Natural killer cell (primary cell): ENCODE measurements around the gene NFAT5. TPM values are rescaled to one million over a fixed set of nuclear protein-coding genes. Genes with fewer than 3 reads are reported as not detected.

Experiments
- ATAC-seq, 3 donors: fragments of 150-1000 bp in 2 of 3; fragments of 200-7000 bp in 1 of 3; cut with Tn5 transposase; 1 replicate in 1 of 3; 2 replicates in 2 of 3; pipeline ENCODE4 v1.10.0; 2021; ENCODE audit warnings: mild to moderate bottlenecking in 2 of 3, moderate library complexity in 2 of 3
- DNase-seq, 2 donors: peaks; one replicate each; pipeline versions ENCODE4 v3.0.0 to v3.0.0-alpha.2; 2013 to 2021; ENCODE audit warnings: mixed read lengths in 1 of 2
- H3K27ac ChIP-seq: one replicate; pipeline ENCODE4 v1.5.1; 2013; ENCODE audit warnings: mild to moderate bottlenecking, low read length
- H3K27me3 ChIP-seq: one replicate; pipeline ENCODE4 v1.6.1; 2013; ENCODE audit warnings: low read length; ENCODE audit not compliant: control insufficient read depth, insufficient read depth
- H3K36me3 ChIP-seq: one replicate; pipeline ENCODE4 v1.6.1; 2013; ENCODE audit warnings: low read length; ENCODE audit not compliant: control insufficient read depth, insufficient read depth
- H3K4me1 ChIP-seq: one replicate; pipeline ENCODE4 v1.6.1; 2013; ENCODE audit warnings: low read length; ENCODE audit not compliant: control insufficient read depth, insufficient read depth
- H3K4me3 ChIP-seq: one replicate; pipeline ENCODE4 v1.5.1; 2013; ENCODE audit warnings: low read length
- H3K9me3 ChIP-seq: one replicate; pipeline ENCODE4 v1.6.1; 2013; ENCODE audit warnings: low read length; ENCODE audit not compliant: control insufficient read depth, insufficient read depth
- H3K27ac Mint-ChIP-seq, 2 donors: one replicate each; pipeline ENCODE4 v1.8.0; 2022; ENCODE audit warnings: mild to moderate bottlenecking in 2 of 2, mixed read lengths in 2 of 2, moderate library complexity in 1 of 2
- H3K27me3 Mint-ChIP-seq, 2 donors: one replicate each; pipeline ENCODE4 v1.8.0; 2022; ENCODE audit warnings: low read depth in 2 of 2, mixed read lengths in 2 of 2
- H3K36me3 Mint-ChIP-seq: one replicate; pipeline ENCODE4 v1.8.0; 2022; ENCODE audit warnings: mixed read lengths
- H3K4me1 Mint-ChIP-seq, 2 donors: one replicate each; pipeline ENCODE4 v1.8.0; 2022; ENCODE audit warnings: mixed read lengths in 2 of 2
- H3K4me3 Mint-ChIP-seq: one replicate; pipeline ENCODE4 v1.8.0; 2022; ENCODE audit warnings: mild to moderate bottlenecking, moderate library complexity, mixed read lengths
- H3K9me3 Mint-ChIP-seq, 2 donors: one replicate each; pipeline ENCODE4 v1.8.0; 2022; ENCODE audit warnings: mixed read lengths in 2 of 2
- WGBS: methylation state at CpG from one replicate; pipeline ENCODE4 v1.1.7; 2013; ENCODE audit warnings: missing lambda C conversion rate; ENCODE audit not compliant: insufficient coverage; 5-methylcytosine and 5-hydroxymethylcytosine counted together
- intact Hi-C: fragments of 100-400 bp; cut with micrococcal nuclease; formaldehyde crosslinking; loops from one replicate; pipeline ENCODE4 v1.14.2; 2022
- total RNA-seq, 4 donors: library from RNA; stranded (reverse); fragments of 120-200 nt in 1 of 4; gene quantifications; one replicate each; pipeline versions ENCODE4 v1.2.3 to v1.2.4, GENCODE V29; 2013 to 2022
- TF ChIP-seq, protein P1 (sequence below): fragments of 200-600 bp; IDR thresholded peaks from one replicate; pipeline ENCODE4 v1.8.0; 2022; ENCODE audit warnings: antibody characterized with exemption

NFAT5 gene
- total RNA-seq, 3 donors from 2014 or later (not counting 1 experiment from before 2014, with no cell fraction given): 70.0 to 73.6 (median 70.6) TPM

DNA sequence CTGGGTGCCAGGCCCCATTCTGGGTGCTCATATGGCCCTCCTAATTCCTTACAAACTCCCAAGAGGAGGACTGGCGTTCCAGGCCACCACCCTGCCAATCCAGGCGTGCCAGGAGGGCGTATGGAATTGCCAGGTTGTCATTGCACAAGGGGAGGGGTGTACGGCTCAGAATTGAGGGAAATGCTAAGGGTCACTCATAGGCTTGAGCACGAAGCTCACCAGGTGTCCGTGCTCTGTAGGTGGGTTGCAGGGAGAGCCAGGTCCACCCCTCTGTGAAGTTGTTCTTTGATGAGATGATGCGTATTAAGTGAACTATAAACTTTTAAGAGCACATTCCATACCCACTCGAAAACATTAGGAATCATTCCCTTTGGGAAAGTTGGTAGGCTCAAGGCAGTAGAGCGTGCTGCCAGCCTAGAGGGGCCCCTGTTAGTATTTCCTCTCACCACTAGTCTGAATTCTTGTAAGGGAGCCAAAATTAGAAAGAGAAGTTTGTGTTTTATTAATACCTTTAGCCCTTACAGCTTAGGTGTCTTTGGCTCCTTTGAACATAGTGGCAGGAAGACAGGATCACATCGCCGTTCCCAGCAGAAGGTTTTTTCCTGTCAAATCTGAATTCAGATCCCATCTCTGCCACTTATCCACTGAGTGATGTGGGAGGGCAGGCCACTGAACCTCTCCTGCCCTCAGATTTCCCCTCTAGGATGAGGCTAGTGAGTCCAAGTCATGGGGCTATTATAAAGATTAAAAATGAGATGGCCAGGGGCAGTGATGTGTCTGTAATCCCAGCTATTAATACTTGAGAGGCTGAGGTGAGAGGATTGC, 38.7 kb upstream of the NFAT5 start:
- ATAC-seq (no peak), DNase-seq (no peak)
- no peaks in the 10 kb centered on the region for H3K27me3 ChIP-seq
- Mint-ChIP-seq H3K9me3 (no peaks in the 10 kb centered on the region), H3K4me3 (no peak overlapping the region), H3K36me3 (no peaks in the 10 kb centered on the region), H3K27ac (no peak overlapping the region), H3K4me1 (peaks cover 12 to 14% of the 10 kb centered on the region in 2 donors), H3K27me3 (no peaks in the 10 kb centered on the region)
- intact Hi-C loops: no loop called here
- no peak overlapping the region for H3K27ac ChIP-seq
- no peaks in the 10 kb centered on the region for H3K9me3 ChIP-seq
- TF ChIP-seq, protein P1, sequence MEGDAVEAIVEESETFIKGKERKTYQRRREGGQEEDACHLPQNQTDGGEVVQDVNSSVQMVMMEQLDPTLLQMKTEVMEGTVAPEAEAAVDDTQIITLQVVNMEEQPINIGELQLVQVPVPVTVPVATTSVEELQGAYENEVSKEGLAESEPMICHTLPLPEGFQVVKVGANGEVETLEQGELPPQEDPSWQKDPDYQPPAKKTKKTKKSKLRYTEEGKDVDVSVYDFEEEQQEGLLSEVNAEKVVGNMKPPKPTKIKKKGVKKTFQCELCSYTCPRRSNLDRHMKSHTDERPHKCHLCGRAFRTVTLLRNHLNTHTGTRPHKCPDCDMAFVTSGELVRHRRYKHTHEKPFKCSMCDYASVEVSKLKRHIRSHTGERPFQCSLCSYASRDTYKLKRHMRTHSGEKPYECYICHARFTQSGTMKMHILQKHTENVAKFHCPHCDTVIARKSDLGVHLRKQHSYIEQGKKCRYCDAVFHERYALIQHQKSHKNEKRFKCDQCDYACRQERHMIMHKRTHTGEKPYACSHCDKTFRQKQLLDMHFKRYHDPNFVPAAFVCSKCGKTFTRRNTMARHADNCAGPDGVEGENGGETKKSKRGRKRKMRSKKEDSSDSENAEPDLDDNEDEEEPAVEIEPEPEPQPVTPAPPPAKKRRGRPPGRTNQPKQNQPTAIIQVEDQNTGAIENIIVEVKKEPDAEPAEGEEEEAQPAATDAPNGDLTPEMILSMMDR: no peak
- no peaks in the 10 kb centered on the region for H3K36me3 ChIP-seq
- 100% methylated on average over 6 of the region's 11 CpGs for WGBS
- peaks cover 12% of the 10 kb centered on the region for H3K4me1 ChIP-seq
- H3K4me3 ChIP-seq: no peak overlapping the region

DNA sequence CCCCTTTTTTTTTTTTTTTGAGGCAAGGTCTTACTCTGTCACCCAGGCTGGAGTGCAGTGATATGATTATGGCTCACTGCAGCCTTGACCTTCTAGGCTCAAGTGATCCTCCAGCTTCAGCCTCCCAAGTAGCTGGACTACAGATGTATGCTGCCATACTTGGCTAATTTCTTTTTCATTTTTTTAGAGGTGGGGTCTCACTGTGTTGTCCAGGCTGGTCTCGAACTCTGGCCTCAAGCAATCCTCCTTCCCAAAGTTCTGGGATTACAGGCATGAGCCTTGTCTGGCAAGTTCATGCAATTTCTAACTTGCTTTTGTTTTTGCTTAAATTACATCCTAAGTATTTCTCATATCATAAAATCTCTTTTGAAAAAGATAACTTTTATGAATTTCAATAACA, 33.8 kb upstream of the NFAT5 start:
- ATAC-seq (no peak), DNase-seq (no peak)
- Mint-ChIP-seq H3K27me3 (peaks cover 0 to 4% of the 10 kb centered on the region in 2 donors), H3K36me3 (no peaks in the 10 kb centered on the region), H3K4me1 (peaks cover 12% of the 10 kb centered on the region in 2 donors), H3K27ac (no peak overlapping the region), H3K9me3 (no peaks in the 10 kb centered on the region), H3K4me3 (no peak overlapping the region)
- no peak overlapping the region for H3K4me3 ChIP-seq
- no peaks in the 10 kb centered on the region for H3K36me3 ChIP-seq
- H3K27me3 ChIP-seq: no peaks in the 10 kb centered on the region
- no peak overlapping the region for H3K27ac ChIP-seq
- 86% methylated on average over 1 of the region's 1 CpG for WGBS
- no peaks in the 10 kb centered on the region for H3K9me3 ChIP-seq
- TF ChIP-seq, protein P1: no peak
- H3K4me1 ChIP-seq: peaks cover 12% of the 10 kb centered on the region
- intact Hi-C loops: no loop called here

GRCh38 chr16:69532641-69533455, 32.9 kb upstream of the NFAT5 start:
- intact Hi-C loops: no loop called here
- no peak overlapping the region for H3K27ac Mint-ChIP-seq
- Histone ChIP-seq H3K9me3 (no peaks in the 10 kb centered on the region), H3K27ac (no peak overlapping the region), H3K4me3 (no peak overlapping the region), H3K27me3 (no peaks in the 10 kb centered on the region), H3K4me1 (peaks cover 12% of the 10 kb centered on the region), H3K36me3 (no peaks in the 10 kb centered on the region)
- peak overlapping the region; percentile 39 for H3K4me3 Mint-ChIP-seq
- no peaks in the 10 kb centered on the region for H3K36me3 Mint-ChIP-seq
- no peak for DNase-seq
- no peaks in the 10 kb centered on the region for H3K9me3 Mint-ChIP-seq
- peaks cover 0 to 4% of the 10 kb centered on the region in 2 donors for H3K27me3 Mint-ChIP-seq
- ATAC-seq: no peak
- TF ChIP-seq, protein P1: no peak
- 93% methylated on average over 8 of the region's 9 CpGs for WGBS
- peaks cover 12% of the 10 kb centered on the region in 2 donors for H3K4me1 Mint-ChIP-seq
